Cerebellar cortex (tissue), 1 donor: ENCODE data around the gene RHBG.
A peak's percentile ranks its signal among the peaks of the same experiment; 100 is the strongest.

ENCODE experiments used
- DNase-seq: peaks from one replicate; pipeline ENCODE4 v3.0.0-alpha.2; 2015; ENCODE audit warnings: low spot score

Gene RHBG

GRCh38 chr1:156407760-156408159 lies 38.7 kb downstream of the RHBG start:
- no peak for DNase-seq

- DNase-seq, result no peak
Observed at GRCh38 chr1:156409439-156409838, 40.4 kb downstream of the RHBG start.

GRCh38 chr1:156410238-156410637 lies 41.2 kb downstream of the RHBG start:
- DNase-seq, result no peak

- no peak for DNase-seq
Observed at GRCh38 chr1:156410740-156411139, 41.7 kb downstream of the RHBG start.

GRCh38 chr1:156412653-156413321 lies 43.8 kb downstream of the RHBG start:
- no peak for DNase-seq

GRCh38 chr1:156413391-156414246 lies 44.6 kb downstream of the RHBG start:
- DNase-seq, result no peak

- DNase-seq, result no peak
Observed at GRCh38 chr1:156414461-156415064, 45.6 kb downstream of the RHBG start.

- DNase-seq, result no peak
Observed at GRCh38 chr1:156416993-156417392, 48.0 kb downstream of the RHBG start.

- DNase-seq, result peak; percentile 64
Observed at GRCh38 chr1:156417401-156418020, 48.5 kb downstream of the RHBG start.

GRCh38 chr1:156418416-156419070 lies 49.5 kb downstream of the RHBG start:
- no peak for DNase-seq

- no peak for DNase-seq
Observed at GRCh38 chr1:156419854-156420204, 50.8 kb downstream of the RHBG start.

GRCh38 chr1:156420205-156421061 lies 51.4 kb downstream of the RHBG start:
- no peak for DNase-seq

GRCh38 chr1:156421062-156421938 lies 52.3 kb downstream of the RHBG start:
- peak; percentile 92 for DNase-seq

GRCh38 chr1:156421939-156422601 lies 53.1 kb downstream of the RHBG start:
- DNase-seq, result no peak

GRCh38 chr1:156422602-156423091 lies 53.6 kb downstream of the RHBG start:
- no peak for DNase-seq

GRCh38 chr1:156423422-156424352 lies 54.7 kb downstream of the RHBG start:
- no peak for DNase-seq

- DNase-seq, result no peak
Observed at GRCh38 chr1:156424806-156425432, 55.9 kb downstream of the RHBG start.

GRCh38 chr1:156425943-156426342 lies 56.9 kb downstream of the RHBG start:
- DNase-seq, result no peak
